GM18511 (cell line): ENCODE results near the gene PRSS48.
"Not testable (repeated sequence)": the region's sequence is repeated elsewhere in the genome, so short reads cannot be mapped to it uniquely, and the experiment has no call there.

Experiments
- ATAC-seq: cut with Tn5 transposase; IDR thresholded peaks from one replicate; pipeline ENCODE4 v1.9.1; 2021; ENCODE audit warnings: mild to moderate bottlenecking, moderate library complexity; ENCODE audit not compliant: unreplicated experiment

Gene PRSS48

GRCh38 chr4:151315212-151315886, 38.4 kb downstream of the PRSS48 start:
- no peak for ATAC-seq

GRCh38 chr4:151316645-151317044, 39.7 kb downstream of the PRSS48 start:
- no peak for ATAC-seq

GRCh38 chr4:151318307-151319006, 41.5 kb downstream of the PRSS48 start:
- no peak for ATAC-seq

- no peak for ATAC-seq
Measured at GRCh38 chr4:151319490-151319889, 42.5 kb downstream of the PRSS48 start.

GRCh38 chr4:151321586-151321985, 44.6 kb downstream of the PRSS48 start:
- no peak for ATAC-seq

GRCh38 chr4:151322161-151322560, 45.2 kb downstream of the PRSS48 start:
- ATAC-seq, result not testable (repeated sequence)

- ATAC-seq, result no peak
Measured at GRCh38 chr4:151322570-151322969, 45.6 kb downstream of the PRSS48 start.

GRCh38 chr4:151323667-151324066, 46.7 kb downstream of the PRSS48 start:
- ATAC-seq, result no peak

- ATAC-seq, result no peak
Measured at GRCh38 chr4:151324124-151324751, 47.3 kb downstream of the PRSS48 start.

GRCh38 chr4:151324752-151325110, 47.8 kb downstream of the PRSS48 start:
- no peak for ATAC-seq

GRCh38 chr4:151325111-151325948, 48.4 kb downstream of the PRSS48 start, which contains the start of gene SH3D19:
SH3D19 (minus strand) TSS chr4:151325605; CDS start chr4:151325352, 253 bp downstream.
- no peak for ATAC-seq

- no peak for ATAC-seq
Measured at GRCh38 chr4:151325949-151326246, 48.9 kb downstream of the PRSS48 start.

- no peak for ATAC-seq
Measured at GRCh38 chr4:151329217-151330007, 52.5 kb downstream of the PRSS48 start.

- ATAC-seq, result no peak
Measured at GRCh38 chr4:151331276-151332042, 54.5 kb downstream of the PRSS48 start.

GRCh38 chr4:151339467-151339866, 62.5 kb downstream of the PRSS48 start:
- ATAC-seq, result no peak

GRCh38 chr4:151340751-151341385, 63.9 kb downstream of the PRSS48 start:
- ATAC-seq, result no peak
